IPS DF 4.7 (cell line): ENCODE measurements around the gene AGAP1.

Experiments
- DNase-seq: peaks from one replicate; pipeline ENCODE4 v3.0.0-alpha.2; 2013; ENCODE audit warnings: low spot score; ENCODE audit errors: extremely low read depth

Gene AGAP1

DNA sequence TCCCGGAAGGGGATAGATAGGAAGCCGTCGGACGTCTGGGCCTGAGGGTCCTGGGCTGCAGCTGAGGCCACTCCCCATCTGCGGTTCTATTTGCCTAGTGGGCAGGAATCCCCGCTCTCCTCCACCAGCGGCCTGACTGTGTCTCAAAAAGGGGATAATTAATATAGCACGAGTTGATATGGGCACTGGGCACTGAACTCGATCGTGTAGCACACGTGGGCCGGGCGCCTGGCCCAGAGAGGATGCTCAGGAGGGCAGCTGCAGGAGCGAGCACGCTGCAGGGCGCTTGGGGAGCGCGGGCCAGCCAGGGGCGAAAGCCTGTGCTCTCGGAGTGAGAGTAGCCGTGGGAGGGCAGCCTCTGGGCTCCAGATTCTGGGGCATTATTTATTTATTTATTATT lies 683.1 kb downstream of the AGAP1 start:
- no peak for DNase-seq

DNA sequence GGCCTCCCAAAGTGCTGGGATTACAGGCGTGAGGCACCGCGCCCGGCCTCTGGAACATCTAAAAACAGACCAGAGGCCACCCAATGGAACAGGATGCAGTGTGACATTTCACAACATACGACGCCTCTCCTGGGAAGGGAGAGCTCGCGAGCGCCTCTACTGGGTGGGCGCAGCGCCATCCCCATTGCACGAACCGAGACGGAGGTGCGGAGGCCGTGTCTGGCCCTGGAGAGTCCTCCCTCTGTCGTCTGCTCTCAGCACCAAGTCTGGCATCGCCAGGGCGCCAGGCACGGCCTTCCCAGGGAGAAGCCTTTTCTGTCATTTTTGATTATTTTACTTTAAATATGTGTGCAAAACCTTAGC lies 683.7 kb downstream of the AGAP1 start:
- DNase-seq, result no peak

DNA sequence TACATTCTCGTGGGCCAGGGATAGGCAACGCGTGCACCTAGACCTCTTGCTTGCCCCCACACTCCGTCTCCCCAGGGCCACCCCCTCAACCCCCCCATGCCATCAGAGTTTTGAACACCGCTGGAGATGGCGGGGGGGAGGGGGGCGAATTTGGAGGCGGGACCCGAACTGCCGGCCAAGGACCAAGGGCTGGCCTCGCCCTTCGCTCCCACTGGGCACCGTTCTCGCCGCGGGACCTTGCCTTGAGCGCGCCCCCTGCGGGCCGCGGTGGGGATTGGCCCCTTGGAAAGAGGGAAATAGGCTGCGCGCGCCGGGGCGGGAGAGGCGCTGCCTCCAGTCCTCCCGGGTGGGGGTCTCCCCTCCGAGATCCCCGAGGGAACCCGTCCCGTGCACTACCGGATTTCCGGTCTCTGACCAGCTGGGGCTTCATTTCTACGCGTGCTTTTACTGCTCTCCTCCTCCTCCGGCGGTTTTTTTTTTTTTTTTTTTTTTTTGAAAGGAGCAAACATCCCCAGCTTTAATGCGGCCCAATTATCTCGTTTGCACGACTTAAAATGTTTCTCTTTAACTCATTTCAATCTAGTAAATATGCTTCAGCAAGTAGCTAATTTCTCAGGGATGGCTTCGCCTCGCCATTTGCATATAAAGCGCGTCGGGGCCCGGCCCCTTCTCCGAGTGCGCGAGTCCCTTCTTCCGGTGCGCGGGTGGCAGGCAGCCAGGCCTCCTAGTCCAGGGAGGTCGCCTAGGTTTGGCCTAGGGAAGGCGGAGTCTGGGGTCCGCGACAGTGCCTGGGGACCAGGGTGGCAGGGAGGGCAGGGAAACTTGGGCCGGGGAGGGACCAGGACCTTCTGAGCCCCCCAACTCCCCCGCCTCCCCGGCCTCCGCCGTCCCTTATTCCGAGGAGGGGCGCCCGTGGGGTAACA lies 684.4 kb downstream of the AGAP1 start:
- DNase-seq, result no peak

DNA sequence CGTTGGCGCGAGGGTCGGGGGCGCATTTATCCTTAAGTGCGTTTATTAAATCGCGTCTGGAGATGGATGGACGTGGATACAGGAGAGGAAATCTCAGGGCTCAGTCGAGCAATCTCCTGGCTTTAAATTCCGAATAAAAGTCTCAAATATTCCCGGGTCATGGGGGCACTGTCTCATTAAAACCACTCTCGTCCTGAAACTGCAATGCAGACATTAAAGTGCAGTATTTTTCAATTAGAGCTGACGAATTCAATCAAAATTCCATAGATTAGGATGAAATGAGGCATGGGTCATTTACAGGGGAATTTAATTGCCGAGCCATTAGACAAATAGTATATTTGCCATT lies 685.0 kb downstream of the AGAP1 start:
- DNase-seq, result no peak

DNA sequence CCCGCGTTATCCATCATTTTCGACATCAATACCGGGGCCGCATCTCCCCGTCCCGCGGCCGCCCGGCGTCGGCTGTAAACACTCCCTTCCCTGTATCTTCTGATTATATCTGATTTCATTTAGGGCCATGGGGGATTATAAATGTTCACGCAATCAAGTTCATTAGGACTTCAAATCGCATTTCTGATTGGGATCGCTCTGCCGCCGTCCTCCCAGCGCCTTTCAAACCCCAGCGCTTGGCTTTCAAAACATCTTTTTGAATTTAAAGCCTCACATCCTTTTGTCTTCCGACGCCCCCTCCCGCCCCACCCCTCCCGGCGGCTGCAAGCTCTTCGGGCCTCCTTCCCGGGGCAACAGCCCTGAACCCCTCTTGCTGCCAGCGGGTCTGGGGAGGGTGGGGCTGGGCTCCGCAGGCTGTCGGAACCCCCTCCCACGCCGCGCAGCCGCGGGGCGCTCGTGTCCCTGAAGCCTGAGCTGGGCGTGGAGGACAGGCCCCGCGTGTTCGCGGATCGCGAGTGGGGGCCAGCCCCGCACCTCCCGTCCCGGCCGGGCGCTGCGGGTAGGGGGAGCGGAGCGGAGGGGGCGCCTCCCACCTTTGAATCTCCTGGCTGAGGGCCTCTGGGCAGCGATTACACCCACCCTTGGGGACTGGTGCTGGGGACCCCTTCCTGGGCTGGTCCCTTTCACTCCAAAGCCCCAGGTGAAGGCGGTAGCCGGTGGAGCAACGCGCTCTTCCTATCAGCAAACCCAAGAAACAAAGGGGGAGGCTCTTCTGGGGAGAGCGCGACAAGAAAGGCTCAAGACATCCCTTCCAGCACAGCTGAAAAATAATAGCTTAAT lies 685.6 kb downstream of the AGAP1 start:
- no peak for DNase-seq

DNA sequence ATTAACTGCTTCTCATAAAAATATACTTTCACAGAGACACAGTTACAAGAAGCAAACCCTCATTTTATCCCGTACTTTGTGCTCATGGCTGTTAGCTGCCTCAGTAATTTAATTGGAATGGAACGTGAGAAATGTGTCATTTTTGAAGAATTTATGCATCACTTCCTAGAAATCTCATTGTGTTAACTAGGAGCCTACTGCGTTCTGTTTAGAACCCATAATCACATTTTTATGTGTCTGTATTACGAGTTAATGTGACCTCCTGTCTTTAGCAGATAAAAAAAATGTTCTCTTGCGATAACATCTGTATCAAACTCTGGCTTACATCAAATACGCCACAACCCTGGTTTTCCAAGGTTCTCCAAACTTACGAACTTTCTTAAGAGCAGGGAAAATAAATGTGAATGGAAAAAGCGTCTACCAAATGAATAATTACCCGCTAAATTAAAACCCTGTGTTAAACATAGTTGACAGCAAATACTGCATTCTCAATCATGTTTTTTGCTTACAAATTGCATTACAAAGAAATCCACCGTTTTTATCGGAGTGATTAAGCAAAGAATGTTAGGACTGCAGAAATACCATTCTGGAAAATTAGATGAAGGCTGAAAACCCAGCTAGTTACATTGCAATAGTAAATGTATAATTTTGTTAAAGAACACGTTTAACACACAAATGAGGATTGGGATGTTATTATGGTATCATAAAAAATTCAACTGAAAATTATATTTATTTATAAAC lies 686.4 kb downstream of the AGAP1 start:
- no peak for DNase-seq

DNA sequence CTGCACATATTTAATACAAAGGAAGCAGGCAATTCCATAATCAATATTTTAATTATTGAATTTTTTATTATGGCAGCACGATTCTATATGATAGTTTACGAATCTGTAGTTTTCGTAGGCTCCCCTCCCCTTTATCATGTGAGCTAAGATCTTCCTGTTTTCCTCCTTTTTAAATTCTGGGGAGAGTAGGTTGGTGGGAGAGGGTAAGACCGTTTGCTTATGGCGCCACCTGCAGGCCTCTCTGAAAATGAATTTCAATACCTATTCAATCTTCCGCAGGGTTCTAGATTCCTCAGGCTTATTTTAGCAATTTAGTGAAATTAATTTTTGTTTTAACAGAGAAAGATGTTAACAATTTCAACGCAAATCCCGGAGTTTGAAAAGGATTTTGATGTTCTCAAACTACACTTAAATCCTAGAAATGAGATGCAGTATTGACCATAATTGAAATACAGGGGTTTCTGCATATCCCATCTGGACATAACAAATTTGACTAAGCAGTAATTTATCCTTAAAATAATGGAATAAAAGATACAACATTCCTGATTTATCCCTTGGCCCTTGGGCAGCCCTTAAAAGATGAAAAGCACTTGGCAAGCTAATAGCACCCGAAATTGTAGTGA lies 687.1 kb downstream of the AGAP1 start:
- no peak for DNase-seq
